8988T (cell line): ENCODE results near the gene GPR89A.
"Not testable (repeated sequence)": the region's sequence is repeated elsewhere in the genome, so short reads cannot be mapped to it uniquely, and the experiment has no call there.

Source experiments
- DNase-seq: peaks from one replicate; pipeline ENCODE4 v3.0.0; 2011

The GPR89A gene

DNA sequence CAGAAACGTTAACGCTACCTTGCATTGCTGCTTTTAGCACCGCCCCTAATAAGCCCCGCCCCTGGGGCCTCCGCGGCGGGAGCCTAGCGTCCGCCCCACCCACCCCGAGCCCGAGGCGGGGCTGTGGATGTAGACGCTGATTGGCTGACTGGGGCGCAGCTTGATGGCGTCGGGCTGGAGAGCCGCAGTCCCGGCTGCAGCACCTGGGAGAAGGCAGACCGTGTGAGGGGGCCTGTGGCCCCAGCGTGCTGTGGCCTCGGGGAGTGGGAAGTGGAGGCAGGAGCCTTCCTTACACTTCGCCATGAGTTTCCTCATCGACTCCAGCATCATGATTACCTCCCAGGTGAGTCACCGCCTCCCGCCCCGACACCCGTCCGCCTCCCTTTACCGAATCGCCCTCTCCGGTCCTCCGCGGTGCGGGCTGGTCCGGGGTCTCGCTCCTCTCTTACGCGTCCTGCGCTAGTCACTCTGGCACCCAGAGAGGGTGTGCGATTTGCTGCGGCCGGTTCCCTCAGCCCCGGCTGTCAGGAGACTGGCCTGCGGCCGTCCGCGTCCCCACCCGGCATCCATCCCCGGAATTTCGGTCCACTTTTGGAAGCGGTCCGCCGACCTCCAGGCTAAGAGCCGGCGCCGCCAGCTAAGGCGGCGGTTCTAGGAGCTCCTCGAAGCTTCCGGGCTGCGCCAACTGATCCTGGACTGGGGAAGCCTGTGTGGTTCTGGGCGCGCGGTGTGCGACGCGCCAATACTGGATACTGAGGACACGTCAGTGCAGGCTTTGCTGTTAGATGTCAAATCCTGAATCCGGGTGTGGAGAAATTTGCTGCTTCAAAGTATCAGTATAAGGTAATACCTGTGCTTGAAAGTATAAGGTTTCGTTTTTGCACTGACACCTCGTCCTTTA lies at the start of gene GPR89A:
Gene GPR89A, plus strand, starts transcription at position 156 of the 901 bp plus-strand sequence. Its CDS starts 146 bp downstream, at position 302.
- peak; percentile 27 for DNase-seq

DNA sequence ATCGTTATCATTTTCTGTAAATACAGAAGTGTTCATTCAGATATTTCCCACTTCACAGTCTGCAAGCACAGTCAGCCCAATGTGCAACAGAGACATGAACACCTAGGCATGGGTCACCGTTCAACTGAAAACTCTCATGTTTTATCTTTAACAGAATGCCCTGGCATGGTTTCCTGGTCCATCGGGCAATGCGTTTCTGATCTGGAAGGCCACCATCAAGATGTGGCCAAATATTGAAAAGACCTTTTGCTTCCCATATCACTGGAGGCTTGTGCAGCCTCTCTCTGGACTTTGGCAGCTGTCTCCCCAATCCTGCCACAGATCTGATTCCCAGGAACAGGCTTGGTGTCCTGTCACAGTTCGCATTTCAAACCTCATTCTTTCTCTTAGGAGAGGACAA lies 21.0 kb upstream of the GPR89A start:
- DNase-seq: not testable (repeated sequence)

DNA sequence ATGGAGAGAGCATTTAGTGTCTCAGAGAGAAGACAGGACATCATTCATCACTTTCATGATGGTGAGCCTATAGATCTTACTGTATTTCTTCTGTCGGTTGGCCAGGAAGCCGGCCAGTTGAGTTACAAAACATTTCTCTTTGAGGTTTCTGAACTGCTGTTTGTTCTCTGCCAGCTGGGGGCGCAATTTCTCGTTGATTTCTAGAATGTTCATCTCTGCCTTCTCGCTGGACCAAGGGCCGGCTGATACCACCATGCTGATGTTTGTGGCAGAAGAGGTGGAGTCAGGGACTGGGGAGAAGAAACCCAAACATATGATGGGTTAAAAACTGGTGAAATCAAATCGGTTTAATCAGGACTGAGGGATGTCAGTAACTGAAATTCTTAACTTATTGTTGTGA lies 17.0 kb upstream of the GPR89A start:
- not testable (repeated sequence) for DNase-seq

GRCh38 chr1:145592347-145592746 lies 15.4 kb upstream of the GPR89A start:
- DNase-seq: not testable (repeated sequence)

- not testable (repeated sequence) for DNase-seq
Observed at GRCh38 chr1:145595421-145595820, 12.4 kb upstream of the GPR89A start.

DNA sequence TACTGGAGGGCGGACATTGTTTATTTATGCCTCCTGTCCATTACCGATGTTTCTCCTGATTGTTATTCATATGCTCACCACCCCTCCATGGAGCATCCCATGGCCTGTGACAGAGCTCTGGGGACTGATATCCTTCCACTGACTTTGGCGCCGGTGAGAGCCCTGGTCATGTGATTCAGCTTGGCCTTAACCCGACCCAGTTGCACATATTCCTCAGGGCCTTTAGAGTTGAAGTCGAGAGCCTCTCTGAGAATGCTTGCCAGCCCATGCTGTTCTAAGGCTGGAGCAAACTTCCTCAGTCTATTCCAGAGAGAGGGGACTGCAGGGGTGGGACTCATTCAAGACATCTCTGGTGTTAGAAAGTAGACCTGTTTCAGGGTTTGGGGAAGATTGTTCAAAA lies 11.6 kb upstream of the GPR89A start:
- DNase-seq: not testable (repeated sequence)

DNA sequence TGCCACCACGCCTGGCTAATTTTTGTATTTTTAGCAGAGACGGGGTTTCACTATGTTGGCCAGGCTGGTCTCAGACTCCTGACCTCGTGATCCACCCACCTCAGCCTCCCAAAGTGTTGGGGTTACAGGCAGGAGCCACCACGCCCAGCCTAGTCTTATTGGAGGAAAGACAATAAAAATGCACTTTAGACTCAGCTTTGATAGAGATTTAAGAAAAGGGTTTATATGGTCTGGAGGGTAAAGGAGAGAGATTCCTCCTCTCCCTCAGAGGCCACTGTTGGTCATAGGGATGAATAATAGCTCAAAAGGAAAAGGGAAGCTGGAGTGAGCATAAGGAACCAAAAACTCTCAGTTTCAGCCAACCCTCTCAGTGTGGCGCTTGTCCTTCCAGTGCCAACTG lies 8.4 kb upstream of the GPR89A start:
- not testable (repeated sequence) for DNase-seq

DNA sequence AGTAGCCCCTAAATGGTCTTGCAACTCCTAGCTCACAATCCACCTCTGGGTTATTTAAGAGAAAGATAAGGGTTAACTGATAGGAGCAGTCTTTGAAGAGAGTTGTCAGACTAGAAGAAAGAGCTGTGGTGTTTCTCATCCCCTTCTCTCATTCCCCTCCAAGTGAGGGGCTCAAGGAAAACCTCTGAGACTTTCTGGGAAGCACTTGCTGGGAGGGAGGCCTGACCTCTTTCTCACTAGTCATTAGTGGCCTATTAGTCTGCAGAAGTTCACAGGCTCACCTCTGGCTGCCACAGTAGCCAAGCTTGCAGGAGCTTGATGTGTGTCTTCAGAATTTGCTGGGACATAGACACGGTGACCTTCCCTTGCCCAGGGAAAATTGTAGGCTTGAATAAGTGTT lies 6.2 kb upstream of the GPR89A start:
- no peak for DNase-seq

GRCh38 chr1:145606840-145607239 lies 948 bp upstream of the GPR89A start:
- DNase-seq: not testable (repeated sequence)

DNA sequence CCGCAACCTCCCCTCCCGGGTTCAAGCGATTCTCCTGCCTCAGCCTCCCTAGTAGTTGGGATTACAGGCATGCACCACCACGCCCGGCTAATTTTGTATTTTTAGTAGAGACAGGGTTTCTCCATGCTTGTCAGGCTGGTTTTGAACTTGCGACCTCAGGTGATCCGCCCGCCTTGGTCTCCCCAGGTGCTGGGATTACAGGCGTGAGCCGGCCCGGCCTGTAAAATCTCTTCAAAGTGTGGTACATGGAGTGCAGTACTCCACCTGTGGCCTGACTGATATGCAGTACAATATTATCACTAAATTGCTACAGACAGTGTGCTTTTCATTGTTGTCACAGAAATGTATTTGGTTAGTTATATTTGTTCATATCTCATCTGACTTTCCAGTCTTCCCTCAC lies 499 bp upstream of the GPR89A start:
- not testable (repeated sequence) for DNase-seq

- not testable (repeated sequence) for DNase-seq
Observed at GRCh38 chr1:145610744-145611143, 3.0 kb downstream of the GPR89A start.

- DNase-seq: not testable (repeated sequence)
Observed at GRCh38 chr1:145620073-145620472, 12.3 kb downstream of the GPR89A start.

- not testable (repeated sequence) for DNase-seq
Observed at GRCh38 chr1:145622177-145622576, 14.4 kb downstream of the GPR89A start.

GRCh38 chr1:145636237-145636636 lies 28.4 kb downstream of the GPR89A start:
- DNase-seq: not testable (repeated sequence)

GRCh38 chr1:145641886-145642285 lies 34.1 kb downstream of the GPR89A start:
- DNase-seq: not testable (repeated sequence)

GRCh38 chr1:145643990-145644389 lies 36.2 kb downstream of the GPR89A start:
- not testable (repeated sequence) for DNase-seq

- not testable (repeated sequence) for DNase-seq
Observed at GRCh38 chr1:145656245-145656943, 48.6 kb downstream of the GPR89A start.

DNA sequence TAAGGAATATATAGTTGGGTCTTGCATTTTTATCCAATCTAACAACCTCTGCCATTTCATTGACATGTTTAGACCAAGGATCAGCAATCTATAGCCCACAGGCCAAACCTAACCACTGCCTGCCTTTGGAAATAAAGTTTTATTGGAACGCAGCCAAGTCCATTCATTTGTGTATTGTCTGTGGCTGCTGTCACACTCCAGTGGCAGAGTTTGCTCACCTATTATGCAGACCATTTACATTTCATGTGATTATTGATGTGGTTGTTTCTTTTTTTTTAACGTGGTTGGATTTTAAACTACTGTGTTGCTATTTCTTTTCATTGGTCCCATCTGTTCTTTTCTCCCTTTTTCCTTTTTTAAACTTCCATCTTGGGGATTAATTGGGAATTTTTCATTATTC lies 54.7 kb downstream of the GPR89A start:
- DNase-seq: not testable (repeated sequence)

- not testable (repeated sequence) for DNase-seq
Observed at GRCh38 chr1:145665015-145665414, 57.2 kb downstream of the GPR89A start.

- not testable (repeated sequence) for DNase-seq
Observed at GRCh38 chr1:145670995-145671745, 63.4 kb downstream of the GPR89A start.

- DNase-seq: not testable (repeated sequence)
Observed at GRCh38 chr1:145673217-145673616, 65.4 kb downstream of the GPR89A start.

GRCh38 chr1:145684858-145685257 lies 77.1 kb downstream of the GPR89A start:
- DNase-seq: not testable (repeated sequence)

GRCh38 chr1:145686078-145686477 lies 78.3 kb downstream of the GPR89A start:
- not testable (repeated sequence) for DNase-seq
